ENCODE measurements around the gene CES1.

DNA sequence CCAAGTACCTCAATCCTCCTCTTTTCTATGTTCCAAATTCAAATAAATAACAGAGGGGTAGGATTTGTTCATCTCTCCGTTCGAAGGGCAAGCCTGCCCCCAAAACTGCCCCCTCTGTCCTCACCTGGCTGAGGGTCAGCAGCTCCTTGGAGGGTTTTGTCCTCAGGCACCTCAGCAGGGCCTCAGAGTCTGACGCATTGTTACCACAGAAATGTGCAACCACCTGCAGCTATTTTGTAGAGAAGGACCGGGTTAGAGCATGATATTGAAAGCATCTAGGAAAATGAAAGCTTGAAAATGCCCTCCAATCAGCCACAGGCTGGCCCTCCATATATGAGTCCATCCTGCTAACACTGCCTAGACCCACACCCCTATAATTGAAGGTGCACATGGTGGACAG, 28.4 kb upstream of the CES1 start:
- TF ChIP-seq, protein P1, sequence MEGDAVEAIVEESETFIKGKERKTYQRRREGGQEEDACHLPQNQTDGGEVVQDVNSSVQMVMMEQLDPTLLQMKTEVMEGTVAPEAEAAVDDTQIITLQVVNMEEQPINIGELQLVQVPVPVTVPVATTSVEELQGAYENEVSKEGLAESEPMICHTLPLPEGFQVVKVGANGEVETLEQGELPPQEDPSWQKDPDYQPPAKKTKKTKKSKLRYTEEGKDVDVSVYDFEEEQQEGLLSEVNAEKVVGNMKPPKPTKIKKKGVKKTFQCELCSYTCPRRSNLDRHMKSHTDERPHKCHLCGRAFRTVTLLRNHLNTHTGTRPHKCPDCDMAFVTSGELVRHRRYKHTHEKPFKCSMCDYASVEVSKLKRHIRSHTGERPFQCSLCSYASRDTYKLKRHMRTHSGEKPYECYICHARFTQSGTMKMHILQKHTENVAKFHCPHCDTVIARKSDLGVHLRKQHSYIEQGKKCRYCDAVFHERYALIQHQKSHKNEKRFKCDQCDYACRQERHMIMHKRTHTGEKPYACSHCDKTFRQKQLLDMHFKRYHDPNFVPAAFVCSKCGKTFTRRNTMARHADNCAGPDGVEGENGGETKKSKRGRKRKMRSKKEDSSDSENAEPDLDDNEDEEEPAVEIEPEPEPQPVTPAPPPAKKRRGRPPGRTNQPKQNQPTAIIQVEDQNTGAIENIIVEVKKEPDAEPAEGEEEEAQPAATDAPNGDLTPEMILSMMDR (IDR thresholded peaks at IDR 0.05; ENCODE audit: low read length) = no peak
- TF ChIP-seq EZH2 (optimal IDR thresholded peaks at IDR 0.05; ENCODE audit: low read depth, low read length) = no peak
- no peak for TF ChIP-seq EZH2phosphoT487 (IDR thresholded peaks at IDR 0.05; ENCODE audit: low read length)

Data from MM.1S (cell line).